Activated CD8-positive, alpha-beta memory T cell treated with anti-CD3 and anti-CD28 coated beads, Interleukin-2, amount 50 U/mL, for 24 hours (primary cell): Measurements from ENCODE around the gene IL36A.

Experiments
- DNase-seq: peaks from one replicate; pipeline ENCODE4 v3.0.0-alpha.2; 2020; ENCODE audit errors: extremely low read depth

IL36A gene

DNA sequence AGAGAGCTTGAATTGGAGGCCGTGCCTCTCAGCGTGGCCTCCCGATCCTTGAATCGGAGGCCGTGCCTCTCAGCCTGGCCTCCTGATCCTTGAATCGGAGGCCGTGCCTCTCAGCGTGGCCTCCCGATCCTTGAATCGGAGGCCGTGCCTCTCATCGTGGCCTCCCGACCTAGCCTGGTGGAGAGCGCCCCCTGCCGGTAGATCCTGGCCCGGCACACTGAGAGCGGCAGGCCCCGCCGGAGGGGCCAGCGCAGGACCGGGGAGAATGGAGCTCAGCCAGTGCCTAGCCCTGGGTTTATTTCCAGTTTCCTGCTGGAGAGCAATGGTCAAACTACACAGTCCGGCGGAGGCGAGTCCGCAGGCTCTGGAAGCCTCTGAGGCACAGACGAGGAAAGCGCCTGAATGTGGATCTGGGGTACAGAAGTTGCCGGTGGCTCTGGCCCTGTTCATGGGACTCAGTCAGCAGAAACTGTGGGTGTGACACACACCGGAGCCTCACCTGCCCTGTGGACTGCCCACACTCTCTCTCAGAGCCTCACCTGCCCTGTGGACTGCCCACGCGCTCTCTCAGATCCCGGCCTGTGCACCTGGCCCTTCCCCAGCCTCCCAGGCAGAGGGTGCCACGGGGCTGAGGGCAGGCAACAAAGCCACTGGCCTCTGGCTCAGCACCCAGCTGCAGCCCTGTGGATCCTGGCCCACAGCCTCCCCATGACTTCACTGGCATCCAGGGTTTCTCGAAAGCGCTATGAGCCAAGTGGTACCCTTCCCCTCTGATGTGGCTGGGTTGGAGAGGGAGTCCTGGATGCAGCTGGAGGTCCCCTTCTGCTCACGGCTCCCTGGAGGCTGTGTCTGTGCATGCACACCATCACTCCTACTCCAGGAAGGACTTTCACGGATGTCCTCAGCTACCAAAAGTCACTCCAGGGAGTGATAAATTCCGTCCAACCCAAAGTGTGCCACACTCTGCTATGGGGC lies 45.9 kb downstream of the IL36A start:
- DNase-seq: no peak

DNA sequence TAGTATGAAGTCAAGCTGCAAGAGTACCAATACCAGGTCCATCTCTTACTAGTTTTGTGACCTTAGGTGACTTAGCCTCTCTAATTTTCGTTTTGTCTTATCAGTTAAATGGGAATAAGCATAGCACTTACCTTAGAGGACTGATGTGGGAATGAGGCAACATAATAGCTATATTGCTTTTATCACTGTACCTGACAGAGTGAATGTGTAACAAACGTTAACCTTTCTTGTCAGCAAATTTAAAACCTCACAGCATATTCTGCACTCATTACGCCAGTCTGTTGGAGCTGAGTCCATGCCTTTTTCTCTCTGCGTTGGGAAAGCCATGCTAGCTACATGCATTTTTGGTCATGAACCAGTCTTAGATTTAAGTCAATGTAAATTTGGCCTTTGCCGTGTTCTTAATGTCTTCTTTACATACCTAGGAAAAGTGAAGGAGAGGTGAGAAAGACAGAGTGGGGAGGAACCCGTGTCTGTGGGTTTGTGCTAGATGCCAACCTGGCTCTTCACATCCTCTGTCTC lies 47.2 kb downstream of the IL36A start, which contains the start of gene IL36B:
Gene IL36B, minus strand, starts transcription at position 472 of the 522 bp plus-strand sequence.
- no peak for DNase-seq

DNA sequence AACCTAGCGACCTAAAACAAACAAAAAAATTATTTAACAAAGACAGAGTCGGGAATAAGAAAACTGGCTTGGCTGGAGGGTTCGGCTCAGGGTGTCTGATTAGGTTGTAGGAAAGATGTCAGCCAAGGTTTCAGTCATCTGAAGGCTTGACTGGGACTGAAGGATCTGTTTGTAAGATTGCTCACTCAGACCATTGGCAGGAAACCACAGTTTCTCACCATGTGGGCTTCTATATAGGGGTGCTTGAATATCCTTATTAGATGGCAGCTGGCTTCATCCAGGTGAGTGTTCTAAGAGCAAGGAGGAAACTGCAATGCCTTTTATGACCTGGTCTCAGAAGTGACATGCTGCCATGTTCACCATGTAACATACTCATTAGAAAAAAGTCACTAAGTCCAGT lies 48.4 kb downstream of the IL36A start:
- DNase-seq: no peak

DNA sequence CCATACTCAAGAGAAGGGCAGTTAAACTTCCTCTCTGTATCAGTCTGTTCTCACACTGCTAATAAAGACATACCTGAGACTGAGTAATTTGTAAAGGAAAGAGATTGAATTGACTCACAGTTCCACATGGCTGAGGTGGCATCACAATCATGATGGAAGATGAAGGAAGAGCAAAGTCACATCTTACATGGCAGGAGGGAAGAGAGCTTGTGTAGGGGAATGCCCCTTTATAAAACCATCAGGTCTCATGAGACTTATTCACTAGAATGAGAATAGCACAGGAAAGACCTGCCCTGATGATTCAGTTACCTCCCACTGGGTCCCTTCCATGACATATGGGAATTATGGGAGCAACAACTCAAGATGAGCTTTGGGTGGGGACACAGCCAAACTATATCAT lies 48.8 kb downstream of the IL36A start:
- DNase-seq: no peak

- DNase-seq: no peak
These were observed 51.3 kb downstream of the IL36A start for GRCh38 chr2:113056521-113056920.

DNA sequence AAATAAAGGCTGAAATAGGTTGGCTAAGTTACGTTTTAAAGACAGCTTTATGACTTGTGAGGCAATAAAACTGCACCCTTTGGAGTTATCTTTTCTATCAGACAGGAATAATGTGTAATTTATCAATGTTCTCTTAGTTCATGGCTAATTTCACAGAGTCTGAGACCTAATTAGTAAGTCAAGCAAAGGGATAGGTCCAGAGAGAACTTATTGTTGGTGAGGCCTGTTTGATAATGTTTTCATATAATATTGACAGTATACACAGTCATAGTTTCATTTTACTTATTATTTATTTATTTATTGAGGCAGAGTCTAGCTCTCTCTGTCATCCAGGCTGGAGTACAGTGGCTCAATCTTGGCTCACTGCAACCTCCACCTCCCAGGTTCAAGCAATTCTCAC lies 51.9 kb downstream of the IL36A start:
- no peak for DNase-seq
